Common myeloid progenitor, CD34-positive (primary cell): ENCODE results near the gene METTL16.

Source experiments
- CTCF ChIA-PET: fragments of 350-600 bp; sonication (Branson Sonifier 250); formaldehyde crosslinking; loops from one replicate; lab custom pipeline; 2021; ENCODE audit warnings: antibody characterized with exemption; lab: Charles Lee
- POLR2A ChIA-PET: fragments of 350-600 bp; sonication (Branson Sonifier 250); formaldehyde crosslinking; loops from one replicate; lab custom pipeline; 2021; ENCODE audit warnings: antibody characterized with exemption; lab: Charles Lee
- DNase-seq, 3 donors: peaks; one replicate each; pipeline versions ENCODE4 v3.0.0 to v3.0.0-alpha.2; 2013
- H3K27ac ChIP-seq, 2 experiments: 1 replicate in 1 of 2; 2 replicates in 1 of 2; pipeline ENCODE4 v1.7.0; 2013; ENCODE audit warnings: inconsistent platforms in 2 of 2, low read length in 2 of 2, mild to moderate bottlenecking in 2 of 2, low read depth in 1 of 2, moderate library complexity in 1 of 2; ENCODE audit not compliant: severe bottlenecking in 2 of 2, insufficient read depth in 1 of 2, poor library complexity in 1 of 2
- H3K27me3 ChIP-seq, 5 experiments: replicated peaks in 2 of 5; 1 replicate in 3 of 5; 2 replicates in 2 of 5; pipeline versions ENCODE4 v1.6.1 to v1.7.0; 2013; ENCODE audit warnings: low read length in 4 of 5, mild to moderate bottlenecking in 2 of 5, moderate library complexity in 2 of 5, inconsistent platforms in 1 of 5; ENCODE audit not compliant: insufficient read depth in 5 of 5, control insufficient read depth in 4 of 5
- H3K36me3 ChIP-seq, 4 experiments: 1 replicate in 2 of 4; 2 replicates in 2 of 4; pipeline versions ENCODE4 v1.6.1 to v1.7.0; 2013; ENCODE audit warnings: low read length in 3 of 4, control low read depth in 1 of 4, mild to moderate bottlenecking in 1 of 4; ENCODE audit not compliant: control insufficient read depth in 4 of 4, insufficient read depth in 4 of 4
- H3K4me1 ChIP-seq, 4 experiments: 1 replicate in 3 of 4; 2 replicates in 1 of 4; pipeline versions ENCODE4 v1.6.1 to v1.7.1; 2013; ENCODE audit warnings: low read length in 3 of 4, mild to moderate bottlenecking in 3 of 4, control low read depth in 1 of 4, inconsistent platforms in 1 of 4, moderate library complexity in 1 of 4; ENCODE audit not compliant: control insufficient read depth in 4 of 4, insufficient read depth in 4 of 4; ENCODE audit errors: control extremely low read depth in 1 of 4
- H3K4me3 ChIP-seq, 7 experiments: 1 replicate in 4 of 7; 2 replicates in 3 of 7; pipeline versions ENCODE4 v1.5.1 to v1.7.0; 2013; ENCODE audit warnings: mild to moderate bottlenecking in 7 of 7, low read length in 6 of 7, moderate library complexity in 6 of 7, inconsistent platforms in 2 of 7, low read depth in 2 of 7, control low read depth in 1 of 7; ENCODE audit not compliant: insufficient read depth in 4 of 7, control insufficient read depth in 1 of 7; ENCODE audit errors: extremely low read depth in 1 of 7
- H3K9me3 ChIP-seq, 5 experiments: 1 replicate in 4 of 5; 2 replicates in 1 of 5; pipeline versions ENCODE4 v1.6.1 to v1.7.1; 2013; ENCODE audit warnings: low read length in 4 of 5, mild to moderate bottlenecking in 2 of 5, inconsistent platforms in 1 of 5, low read depth in 1 of 5, moderate library complexity in 1 of 5; ENCODE audit not compliant: control insufficient read depth in 4 of 5, insufficient read depth in 2 of 5; ENCODE audit errors: control extremely low read depth in 1 of 5
- WGBS: methylation state at CpG from one replicate; pipeline ENCODE4 v1.1.5; 2013; ENCODE audit not compliant: insufficient coverage; 5-methylcytosine and 5-hydroxymethylcytosine counted together

Gene METTL16

DNA sequence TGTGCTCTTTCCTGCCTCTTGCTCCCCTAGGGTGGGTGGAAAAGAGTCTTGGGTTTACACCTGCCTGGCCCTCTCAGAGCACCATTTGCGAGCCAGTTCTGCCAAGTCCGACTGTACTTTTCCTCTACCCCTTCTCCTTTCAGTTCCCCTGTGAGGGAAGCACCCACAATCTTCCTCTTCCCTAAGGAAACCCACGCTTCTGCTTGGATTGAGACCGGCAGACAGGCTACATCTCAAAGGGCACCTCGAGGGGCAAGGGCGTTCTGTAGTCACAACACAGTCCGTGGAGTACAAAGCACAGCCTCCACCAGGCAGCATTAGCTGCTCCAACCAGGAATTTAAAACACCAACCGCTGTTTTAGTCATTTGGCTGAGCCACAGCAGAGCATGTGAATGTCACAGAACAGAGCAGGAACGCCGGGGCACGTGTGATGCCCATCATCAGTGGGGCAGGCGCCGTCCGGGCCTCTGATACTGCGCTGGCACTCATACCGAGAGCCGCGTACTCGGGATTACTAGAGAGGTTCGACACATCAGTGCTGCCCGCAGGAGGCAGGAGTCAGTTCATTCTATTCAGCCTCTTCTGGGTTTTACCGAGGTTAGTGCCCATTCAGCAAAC lies 97.1 kb downstream of the METTL16 start:
- CTCF ChIA-PET, result interaction anchor here (2.0 to 5.2 kb wide), 3 partner anchors 12 to 51 kb away, joined by 5 to 48 read pairs (median 19); no protein-coding TSS in a partner anchor
- WGBS, result 97% methylated on average over 20 of the region's 22 CpGs
- Histone ChIP-seq H3K9me3 (no peaks in the 10 kb centered on the region), H3K27me3 (no peaks in the 10 kb centered on the region), H3K4me1 (no peaks in the 10 kb centered on the region), H3K4me3 (no peak overlapping the region), H3K27ac (no peak overlapping the region), H3K36me3 (peaks cover 0 to 33% (median 28%) of the 10 kb centered on the region in 4 experiments)
- POLR2A ChIA-PET, result no interaction called here
- no peak for DNase-seq

DNA sequence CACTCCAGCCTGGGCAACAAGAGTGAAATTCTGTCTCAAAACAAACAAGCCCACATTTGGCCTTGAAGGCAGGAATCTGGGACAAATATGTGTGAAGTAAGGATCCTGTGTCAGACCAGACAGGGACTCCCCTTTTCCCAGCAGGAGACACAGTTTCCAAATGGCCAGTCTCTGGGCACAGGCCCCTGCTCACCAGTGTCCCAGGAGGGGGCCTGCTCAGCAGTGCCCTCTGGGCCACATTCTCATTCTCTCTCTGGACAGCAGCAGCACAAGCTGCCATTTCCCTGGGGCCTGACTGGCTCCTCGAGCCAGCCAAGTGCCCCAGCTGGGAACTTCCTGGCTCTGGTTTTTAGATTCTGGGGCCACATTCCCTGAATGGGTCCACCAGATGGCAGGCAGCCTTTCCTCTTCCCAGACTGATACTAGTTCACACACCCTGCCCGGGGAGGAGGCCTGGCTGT lies 99.1 kb downstream of the METTL16 start:
- no peak overlapping the region for H3K4me3 ChIP-seq
- ChIA-PET CTCF (interaction anchor here (1.2 to 5.2 kb wide), 4 partner anchors 21 to 83 kb away, joined by 3 to 48 read pairs (median 6); no protein-coding TSS in a partner anchor), POLR2A (interaction anchor here (1.3 kb wide), 1 partner anchor 30 kb away, joined by 4 read pairs; no protein-coding TSS in a partner anchor)
- DNase-seq, result no peak
- no peaks in the 10 kb centered on the region for H3K4me1 ChIP-seq
- H3K9me3 ChIP-seq, result no peaks in the 10 kb centered on the region
- whole genome bisulfite sequencing, result 60% methylated on average over 1 of the region's 2 CpGs
- H3K36me3 ChIP-seq, result peaks cover 0 to 20% (median 17%) of the 10 kb centered on the region in 4 experiments
- no peak overlapping the region for H3K27ac ChIP-seq
- no peaks in the 10 kb centered on the region for H3K27me3 ChIP-seq

GRCh38 chr17:2410951-2411350 lies 100.7 kb downstream of the METTL16 start:
- no peaks in the 10 kb centered on the region for H3K4me1 ChIP-seq

GRCh38 chr17:2406903-2407790 lies 104.5 kb downstream of the METTL16 start:
- CTCF ChIA-PET, result interaction anchor here (0.9 to 3.3 kb wide), 5 partner anchors 9 to 25 kb away, joined by 3 to 22 read pairs (median 7); no protein-coding TSS in a partner anchor
- H3K36me3 ChIP-seq, result peaks cover 0 to 9% (median 6%) of the 10 kb centered on the region in 4 experiments
- H3K4me3 ChIP-seq, result no peak overlapping the region
- POLR2A ChIA-PET, result interaction anchor here (0.6 kb wide), 1 partner anchor 185 kb away, joined by 7 read pairs; no protein-coding TSS in a partner anchor
- no peaks in the 10 kb centered on the region for H3K27me3 ChIP-seq
- peaks cover 0 to 12% (median 9%) of the 10 kb centered on the region in 4 experiments for H3K4me1 ChIP-seq
- DNase-seq, result no peak
- WGBS, result 93% methylated on average over 14 of the region's 15 CpGs
- no peaks in the 10 kb centered on the region for H3K9me3 ChIP-seq
- H3K27ac ChIP-seq, result no peak overlapping the region

More at GRCh38 chr17:2410951-2411350, 100.7 kb downstream of the METTL16 start:
- H3K9me3 ChIP-seq, result no peaks in the 10 kb centered on the region
- H3K4me3 ChIP-seq, result no peak overlapping the region
- 98% methylated on average over 7 of the region's 7 CpGs for whole genome bisulfite sequencing
- POLR2A ChIA-PET, result no interaction called here
- H3K27me3 ChIP-seq, result no peaks in the 10 kb centered on the region
- no peak overlapping the region for H3K27ac ChIP-seq
- CTCF ChIA-PET, result interaction anchor here (1.6 to 5.2 kb wide), 2 partner anchors 21 to 29 kb away, joined by 6 to 48 read pairs; no protein-coding TSS in a partner anchor
- H3K36me3 ChIP-seq, result peaks cover 0 to 23% (median 17%) of the 10 kb centered on the region in 4 experiments
- no peak for DNase-seq

GRCh38 chr17:2406271-2406902 lies 105.3 kb downstream of the METTL16 start:
- WGBS, result 100% methylated on average over 3 of the region's 8 CpGs
- no peaks in the 10 kb centered on the region for H3K27me3 ChIP-seq
- no peaks in the 10 kb centered on the region for H3K9me3 ChIP-seq
- H3K4me1 ChIP-seq, result peaks cover 0 to 14% (median 11%) of the 10 kb centered on the region in 4 experiments
- DNase-seq, result no peak
- H3K4me3 ChIP-seq, result no peak overlapping the region
- no peak overlapping the region for H3K27ac ChIP-seq
- ChIA-PET POLR2A (interaction anchor here (0.6 kb wide), 1 partner anchor 186 kb away, joined by 7 read pairs; no protein-coding TSS in a partner anchor), CTCF (interaction anchor here (0.9 to 3.3 kb wide), 5 partner anchors 10 to 25 kb away, joined by 3 to 22 read pairs (median 7); no protein-coding TSS in a partner anchor)
- H3K36me3 ChIP-seq, result peaks cover 0 to 9% (median 5%) of the 10 kb centered on the region in 4 experiments

GRCh38 chr17:2405247-2405926 lies 106.3 kb downstream of the METTL16 start:
- ChIA-PET CTCF (interaction anchor here (1.5 to 4.7 kb wide), 3 partner anchors 11 to 23 kb away, joined by 3 to 49 read pairs (median 20); no protein-coding TSS in a partner anchor), POLR2A (no interaction called here)
- Histone ChIP-seq H3K27ac (no peak overlapping the region), H3K36me3 (peaks cover 0 to 9% (median 2%) of the 10 kb centered on the region in 4 experiments), H3K9me3 (no peaks in the 10 kb centered on the region), H3K4me3 (no peak overlapping the region), H3K4me1 (peaks cover 0 to 15% (median 11%) of the 10 kb centered on the region in 4 experiments), H3K27me3 (no peaks in the 10 kb centered on the region)
- WGBS, result no CpG with 5 or more reads among the region's 14 CpGs
- DNase-seq, result no peak
